ENCODE measurements around the gene SRP9.
A peak's percentile ranks its signal among the peaks of the same experiment; 100 is the strongest.
"Not testable (repeated sequence)": the region's sequence is repeated elsewhere in the genome, so short reads cannot be mapped to it uniquely, and the experiment has no call there.

SRP9 gene

GRCh38 chr1:225776294-225776693 lies 1.3 kb upstream of the SRP9 start:
- DNase-seq (ENCODE audit: low spot score): no peak

GRCh38 chr1:225777058-225777582 lies 506 bp upstream of the SRP9 start:
- no peak for DNase-seq (ENCODE audit: low spot score)

- no peak for DNase-seq (ENCODE audit: low spot score)
These were observed 677 bp downstream of the SRP9 start for GRCh38 chr1:225778337-225778669.

GRCh38 chr1:225779165-225779564 lies 1.5 kb downstream of the SRP9 start:
- DNase-seq (ENCODE audit: low spot score): not testable (repeated sequence)

- DNase-seq (ENCODE audit: low spot score): no peak
These were observed 2.5 kb downstream of the SRP9 start for GRCh38 chr1:225780134-225780533.

- no peak for DNase-seq (ENCODE audit: low spot score)
These were observed 3.0 kb downstream of the SRP9 start for GRCh38 chr1:225780630-225781029.

- not testable (repeated sequence) for DNase-seq (ENCODE audit: low spot score)
These were observed 11.5 kb downstream of the SRP9 start for GRCh38 chr1:225789142-225789541.

- DNase-seq (ENCODE audit: low spot score): no peak
These were observed 17.3 kb downstream of the SRP9 start for GRCh38 chr1:225794954-225795353.

- DNase-seq (ENCODE audit: low spot score): not testable (repeated sequence)
These were observed 18.5 kb downstream of the SRP9 start for GRCh38 chr1:225796097-225796496.

- DNase-seq (ENCODE audit: low spot score): not testable (repeated sequence)
These were observed 23.5 kb downstream of the SRP9 start for GRCh38 chr1:225801146-225801545.

GRCh38 chr1:225806249-225806648 lies 28.6 kb downstream of the SRP9 start:
- no peak for DNase-seq (ENCODE audit: low spot score)

- not testable (repeated sequence) for DNase-seq (ENCODE audit: low spot score)
These were observed 29.1 kb downstream of the SRP9 start for GRCh38 chr1:225806736-225807135.

- DNase-seq (ENCODE audit: low spot score): no peak
These were observed 30.5 kb downstream of the SRP9 start for GRCh38 chr1:225808136-225808535.

- peak; percentile 74 for DNase-seq (ENCODE audit: low spot score)
These were observed 32.4 kb downstream of the SRP9 start, which contains the start of gene EPHX1 for GRCh38 chr1:225809842-225810578. Gene EPHX1 (plus strand): TSS chr1:225810124. CDS start chr1:225828730, 18,606 bp downstream.

- DNase-seq (ENCODE audit: low spot score): not testable (repeated sequence)
These were observed 33.2 kb downstream of the SRP9 start for GRCh38 chr1:225810579-225811538.

- no peak for DNase-seq (ENCODE audit: low spot score)
These were observed 34.2 kb downstream of the SRP9 start for GRCh38 chr1:225811622-225812487.

- no peak for DNase-seq (ENCODE audit: low spot score)
These were observed 35.0 kb downstream of the SRP9 start for GRCh38 chr1:225812488-225813213.

- no peak for DNase-seq (ENCODE audit: low spot score)
These were observed 35.8 kb downstream of the SRP9 start for GRCh38 chr1:225813214-225813964.

GRCh38 chr1:225814381-225814780 lies 36.8 kb downstream of the SRP9 start:
- no peak for DNase-seq (ENCODE audit: low spot score)

GRCh38 chr1:225815090-225815489 lies 37.5 kb downstream of the SRP9 start:
- not testable (repeated sequence) for DNase-seq (ENCODE audit: low spot score)

Measured in germinal center (tissue), 1 donor.